ENCODE data around the gene ZRSR2. TPM values are rescaled to one million over a fixed set of nuclear protein-coding genes. Genes with fewer than 3 reads are reported as not detected.

ZRSR2 gene
- total RNA-seq, 1 donor from 2014 or later: 19.8 TPM

DNA sequence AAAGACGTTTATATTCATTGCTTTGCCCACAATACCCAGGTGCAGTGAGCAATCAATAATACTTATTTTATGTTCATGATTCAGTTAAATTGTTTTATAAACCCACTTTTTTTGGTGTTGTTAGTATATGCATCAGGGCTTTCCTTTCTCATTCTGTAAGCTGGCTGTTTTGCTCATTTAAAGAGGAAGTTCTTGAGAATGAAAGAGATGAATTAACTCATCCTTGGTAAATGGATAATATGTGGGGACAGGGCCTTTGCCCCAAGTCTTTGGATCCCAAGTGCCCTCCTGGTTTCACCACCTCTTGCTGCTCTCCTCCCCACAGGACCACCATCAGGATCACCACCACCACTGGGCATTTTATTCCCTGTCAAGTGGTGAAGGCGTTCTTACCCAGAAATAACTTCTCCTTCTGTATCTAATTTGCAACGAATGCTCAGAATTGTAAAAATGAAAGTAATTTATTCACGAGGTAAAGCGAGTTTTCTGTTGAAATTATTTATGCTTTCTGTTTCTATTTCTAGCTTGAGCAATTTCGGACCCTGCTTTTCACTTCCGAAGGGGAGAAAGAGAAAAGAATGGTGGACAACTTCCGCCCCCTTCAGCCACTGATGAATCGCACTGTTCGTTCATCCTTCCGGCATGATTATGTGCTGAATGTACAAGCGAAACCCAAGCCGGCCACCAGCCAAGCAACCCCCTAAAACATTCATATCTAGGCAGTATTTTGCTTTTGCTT lies 8.2 kb upstream of the ZRSR2 start:
- TF ChIP-seq, protein P1, sequence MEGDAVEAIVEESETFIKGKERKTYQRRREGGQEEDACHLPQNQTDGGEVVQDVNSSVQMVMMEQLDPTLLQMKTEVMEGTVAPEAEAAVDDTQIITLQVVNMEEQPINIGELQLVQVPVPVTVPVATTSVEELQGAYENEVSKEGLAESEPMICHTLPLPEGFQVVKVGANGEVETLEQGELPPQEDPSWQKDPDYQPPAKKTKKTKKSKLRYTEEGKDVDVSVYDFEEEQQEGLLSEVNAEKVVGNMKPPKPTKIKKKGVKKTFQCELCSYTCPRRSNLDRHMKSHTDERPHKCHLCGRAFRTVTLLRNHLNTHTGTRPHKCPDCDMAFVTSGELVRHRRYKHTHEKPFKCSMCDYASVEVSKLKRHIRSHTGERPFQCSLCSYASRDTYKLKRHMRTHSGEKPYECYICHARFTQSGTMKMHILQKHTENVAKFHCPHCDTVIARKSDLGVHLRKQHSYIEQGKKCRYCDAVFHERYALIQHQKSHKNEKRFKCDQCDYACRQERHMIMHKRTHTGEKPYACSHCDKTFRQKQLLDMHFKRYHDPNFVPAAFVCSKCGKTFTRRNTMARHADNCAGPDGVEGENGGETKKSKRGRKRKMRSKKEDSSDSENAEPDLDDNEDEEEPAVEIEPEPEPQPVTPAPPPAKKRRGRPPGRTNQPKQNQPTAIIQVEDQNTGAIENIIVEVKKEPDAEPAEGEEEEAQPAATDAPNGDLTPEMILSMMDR (IDR thresholded peaks at IDR 0.05): no peak
- POLR2A ChIA-PET: interaction anchor here (0.7 to 2.3 kb wide), 6 partner anchors 8 to 1236 kb away, joined by 3 to 27 read pairs (median 8); partner anchors contain the start of genes AP1S2, CA5B and ZRSR2
- no peak for DNase-seq

DNA sequence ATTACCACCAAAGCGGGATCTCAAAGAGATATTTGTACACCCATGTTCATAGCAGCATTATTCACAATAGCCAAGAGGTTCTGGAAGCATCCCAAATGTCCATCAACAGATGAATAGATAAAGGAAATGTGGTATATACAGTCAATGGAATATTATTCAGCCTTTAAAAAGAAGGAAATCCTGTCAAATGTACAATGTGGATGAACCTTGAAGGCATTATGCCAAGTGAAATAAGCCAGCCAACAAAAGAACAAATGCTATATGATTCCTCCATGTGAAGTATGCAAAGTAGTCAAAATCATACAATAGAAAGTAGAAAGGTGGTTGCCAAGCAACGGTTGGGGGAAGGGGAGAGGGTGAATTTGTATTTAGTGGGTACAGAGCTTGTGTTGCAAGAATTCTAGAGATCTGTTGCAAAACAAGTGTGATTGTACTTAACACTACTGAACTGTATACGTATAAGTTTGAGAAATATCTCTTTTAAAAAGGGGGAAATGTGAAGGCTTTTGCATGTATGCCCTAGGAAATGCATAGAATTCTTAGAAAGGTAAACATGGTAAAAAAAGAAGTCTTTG lies 5.0 kb upstream of the ZRSR2 start:
- TF ChIP-seq, protein P1 (IDR thresholded peaks at IDR 0.05): no peak
- Mint-ChIP-seq H3K27me3 (no peaks in the 10 kb centered on the region), H3K9me3 (no peaks in the 10 kb centered on the region), H3K4me1 (peaks cover 16% of the 10 kb centered on the region), H3K4me3 (no peak overlapping the region), H3K36me3 (ENCODE audit: low read depth) (peaks cover 15% of the 10 kb centered on the region), H3K27ac (no peak overlapping the region)
- DNase-seq (no peak), ATAC-seq (ENCODE audit: low read depth) (no peak)
- ChIA-PET CTCF (no interaction called here), POLR2A (no interaction called here)
- intact Hi-C loops (cut with micrococcal nuclease): no loop called here

More for the DNA sequence above, 8.2 kb upstream of the ZRSR2 start:
- intact Hi-C loops (cut with micrococcal nuclease): loop anchor here (1.0 to 2.0 kb wide), 3 partner anchors 8 to 107 kb away; partner anchors contain the start of genes CA5B and ZRSR2
- H3K4me3 Mint-ChIP-seq: peak overlapping the region; percentile 83
- CTCF ChIA-PET: interaction anchor here (1.1 to 1.2 kb wide), 2 partner anchors 9 to 20 kb away, joined by 3 to 4 read pairs; partner anchors contain the start of gene ZRSR2
- peaks cover 16% of the 10 kb centered on the region for H3K4me1 Mint-ChIP-seq
- no peaks in the 10 kb centered on the region for H3K9me3 Mint-ChIP-seq
- peak overlapping the region; percentile 98 for H3K27ac Mint-ChIP-seq
- no peaks in the 10 kb centered on the region for H3K27me3 Mint-ChIP-seq
- peak; percentile 81 for ATAC-seq (ENCODE audit: low read depth)
- H3K36me3 Mint-ChIP-seq (ENCODE audit: low read depth): peaks cover 23% of the 10 kb centered on the region

DNA sequence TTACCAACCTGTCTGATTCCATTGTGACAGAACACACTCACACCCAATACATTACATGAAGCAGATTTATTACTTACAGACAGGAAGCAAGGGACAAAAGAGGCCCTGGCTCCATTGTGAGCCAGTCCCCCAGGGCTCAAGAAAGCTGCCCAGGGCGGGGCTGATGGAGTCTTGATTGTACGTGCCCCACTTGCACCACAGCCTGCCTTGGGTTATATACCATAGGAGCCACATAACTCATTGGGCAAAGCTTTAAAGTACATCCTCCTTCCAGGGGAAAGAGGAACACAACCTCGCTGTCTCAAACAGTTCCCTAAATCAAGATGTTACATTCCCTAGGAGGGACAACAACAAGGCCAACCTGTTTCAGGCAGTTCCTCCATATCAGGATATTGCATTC lies 3.4 kb upstream of the ZRSR2 start:
- no peak for DNase-seq
- H3K27me3 Mint-ChIP-seq: no peaks in the 10 kb centered on the region
- intact Hi-C loops (cut with micrococcal nuclease): no loop called here
- H3K9me3 Mint-ChIP-seq: no peaks in the 10 kb centered on the region
- H3K4me3 Mint-ChIP-seq: no peak overlapping the region
- no peak overlapping the region for H3K27ac Mint-ChIP-seq
- peaks cover 12% of the 10 kb centered on the region for H3K36me3 Mint-ChIP-seq (ENCODE audit: low read depth)
- POLR2A ChIA-PET: no interaction called here
- peaks cover 11% of the 10 kb centered on the region for H3K4me1 Mint-ChIP-seq
- ATAC-seq (ENCODE audit: low read depth): no peak
- CTCF ChIA-PET: no interaction called here
- TF ChIP-seq, protein P1 (IDR thresholded peaks at IDR 0.05): no peak

DNA sequence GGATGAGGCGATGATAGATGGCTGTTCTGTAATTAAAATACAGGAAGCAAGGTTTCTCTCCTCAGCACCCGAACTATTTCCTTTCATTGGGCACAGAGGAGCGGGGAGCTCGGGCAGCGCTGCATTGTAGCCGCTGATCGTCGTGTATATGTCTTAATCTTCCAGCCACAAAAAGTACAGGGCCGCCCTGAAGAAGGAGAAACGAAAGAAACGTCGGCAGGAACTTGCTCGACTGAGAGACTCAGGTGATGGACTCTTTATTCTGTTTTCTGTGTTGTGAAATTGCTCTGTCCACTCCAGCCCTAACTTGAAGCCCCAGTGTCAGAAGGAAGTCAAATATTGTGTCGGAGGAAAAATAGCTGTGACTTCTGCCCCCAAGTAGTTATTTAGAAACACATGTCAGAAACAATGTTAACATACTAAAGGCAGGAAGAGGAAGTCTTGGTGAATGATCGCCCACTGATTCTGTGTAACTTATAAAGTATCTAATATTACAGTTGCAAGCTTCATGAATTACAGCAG lies 546 bp downstream of the ZRSR2 start:
- H3K4me3 Mint-ChIP-seq: no peak overlapping the region
- no peaks in the 10 kb centered on the region for H3K9me3 Mint-ChIP-seq
- H3K27me3 Mint-ChIP-seq: no peaks in the 10 kb centered on the region
- DNase-seq (no peak), ATAC-seq (ENCODE audit: low read depth) (peak; percentile 36)
- peaks cover 21% of the 10 kb centered on the region for H3K4me1 Mint-ChIP-seq
- no peak overlapping the region for H3K27ac Mint-ChIP-seq
- POLR2A ChIA-PET: interaction anchor here (0.6 to 3.0 kb wide), 7 partner anchors 9 to 457 kb away, joined by 3 to 27 read pairs (median 5); partner anchors contain the start of genes AP1S2 and CA5B
- CTCF ChIA-PET: interaction anchor here (0.7 to 1.5 kb wide), 3 partner anchors 9 to 114 kb away, joined by 3 to 4 read pairs (median 3); no protein-coding TSS in a partner anchor
- intact Hi-C loops (cut with micrococcal nuclease): loop anchor here (1.0 to 2.0 kb wide), 8 partner anchors 9 to 456 kb away; partner anchors contain the start of genes AP1S2, CA5B and PIGA
- peaks cover 21% of the 10 kb centered on the region for H3K36me3 Mint-ChIP-seq (ENCODE audit: low read depth)
- TF ChIP-seq, protein P1 (IDR thresholded peaks at IDR 0.05): no peak

DNA sequence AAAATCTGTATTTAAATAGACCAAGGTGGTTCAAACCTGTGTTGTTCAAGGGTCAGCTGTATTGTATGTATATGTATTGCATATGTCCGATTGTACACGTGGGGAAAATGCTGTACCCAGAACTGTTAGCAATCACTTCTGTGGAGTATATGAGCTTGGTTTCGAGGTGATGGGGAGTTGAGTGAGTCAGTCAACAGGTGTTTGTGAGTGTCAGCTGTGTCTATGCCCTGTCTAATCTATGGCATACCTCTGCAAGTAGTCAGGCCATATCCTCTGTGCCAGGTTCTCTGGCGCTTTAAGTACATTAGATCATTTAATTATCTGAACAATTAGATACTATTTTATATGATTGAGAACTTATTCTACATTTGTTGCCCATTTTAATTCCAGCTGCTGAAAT lies 7.4 kb downstream of the ZRSR2 start:
- ATAC-seq (ENCODE audit: low read depth): no peak
- intact Hi-C loops (cut with micrococcal nuclease): no loop called here
- no peak overlapping the region for H3K27ac Mint-ChIP-seq

More for the DNA sequence above, 7.4 kb downstream of the ZRSR2 start:
- Mint-ChIP-seq H3K27me3 (no peaks in the 10 kb centered on the region), H3K36me3 (ENCODE audit: low read depth) (peaks cover 44% of the 10 kb centered on the region), H3K4me1 (peaks cover 25% of the 10 kb centered on the region), H3K9me3 (no peaks in the 10 kb centered on the region), H3K4me3 (no peak overlapping the region)
- no peak for DNase-seq
- POLR2A ChIA-PET: no interaction called here
- CTCF ChIA-PET: no interaction called here
- TF ChIP-seq, protein P1 (IDR thresholded peaks at IDR 0.05): no peak
